ENCODE measurements around the gene FRRS1L. TPM values are rescaled to one million over a fixed set of nuclear protein-coding genes. Genes with fewer than 3 reads are reported as not detected.

FRRS1L gene
- total RNA-seq, 1 donor from 2014 or later: 1.0 TPM

GRCh38 chr9:109161471-109161870 lies 5.6 kb downstream of the FRRS1L start:
- peaks cover 0 to 10% (median 7%) of the 10 kb centered on the region in 3 donors for H3K9me3 ChIP-seq (ENCODE audit: control insufficient read depth in 3 of 3, low read length in 3 of 3)
- H3K4me3 ChIP-seq (ENCODE audit: low read length in 3 of 3): no peak overlapping the region
- no peaks in the 10 kb centered on the region for H3K4me1 ChIP-seq (ENCODE audit: control insufficient read depth in 3 of 3, insufficient read depth in 3 of 3, low read length in 3 of 3)
- H3K27me3 ChIP-seq (ENCODE audit: control insufficient read depth in 3 of 3, insufficient read depth in 3 of 3, low read length in 3 of 3): peaks cover 8 to 12% (median 11%) of the 10 kb centered on the region in 3 donors
- H3K27ac ChIP-seq (ENCODE audit: low read depth, low read length): no peak overlapping the region
- no peaks in the 10 kb centered on the region for H3K36me3 ChIP-seq (ENCODE audit: control insufficient read depth in 3 of 3, insufficient read depth in 3 of 3, low read length in 3 of 3)
- H3K9ac ChIP-seq (ENCODE audit: low read depth in 1 of 3, low read length in 3 of 3): no peak overlapping the region

DNA sequence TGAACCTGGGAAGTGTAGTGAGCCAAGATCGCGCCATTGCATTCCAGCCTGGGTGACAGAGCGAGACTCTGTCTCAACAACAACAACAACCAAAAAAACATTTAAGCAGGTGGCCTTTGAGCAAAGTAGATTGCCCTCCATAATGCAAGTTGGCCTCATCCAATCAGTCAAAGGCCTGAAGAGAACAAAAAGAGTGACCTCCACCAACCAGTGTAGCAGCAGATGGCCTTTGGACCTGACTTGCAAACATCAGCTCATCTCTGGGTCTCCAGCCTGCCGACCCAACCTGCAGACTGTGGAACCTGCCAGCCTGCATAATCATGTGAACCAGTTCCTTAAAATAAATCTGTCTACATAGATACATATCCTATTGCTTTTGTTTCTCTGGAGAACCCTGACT lies 7.5 kb downstream of the FRRS1L start:
- no peak overlapping the region for H3K27ac ChIP-seq (ENCODE audit: low read depth, low read length)
- no peak overlapping the region for H3K9ac ChIP-seq (ENCODE audit: low read depth in 1 of 3, low read length in 3 of 3)
- peaks cover 0 to 3% (median 0%) of the 10 kb centered on the region in 3 donors for H3K27me3 ChIP-seq (ENCODE audit: control insufficient read depth in 3 of 3, insufficient read depth in 3 of 3, low read length in 3 of 3)
- H3K9me3 ChIP-seq (ENCODE audit: control insufficient read depth in 3 of 3, low read length in 3 of 3): peaks cover 0 to 3% (median 0%) of the 10 kb centered on the region in 3 donors
- no peaks in the 10 kb centered on the region for H3K4me1 ChIP-seq (ENCODE audit: control insufficient read depth in 3 of 3, insufficient read depth in 3 of 3, low read length in 3 of 3)
- no peak overlapping the region for H3K4me3 ChIP-seq (ENCODE audit: low read length in 3 of 3)
- H3K36me3 ChIP-seq (ENCODE audit: control insufficient read depth in 3 of 3, insufficient read depth in 3 of 3, low read length in 3 of 3): no peaks in the 10 kb centered on the region

- no peaks in the 10 kb centered on the region for H3K4me1 ChIP-seq (ENCODE audit: control insufficient read depth in 3 of 3, insufficient read depth in 3 of 3, low read length in 3 of 3)
- H3K36me3 ChIP-seq (ENCODE audit: control insufficient read depth in 3 of 3, insufficient read depth in 3 of 3, low read length in 3 of 3): no peaks in the 10 kb centered on the region
- no peaks in the 10 kb centered on the region for H3K27me3 ChIP-seq (ENCODE audit: control insufficient read depth in 3 of 3, insufficient read depth in 3 of 3, low read length in 3 of 3)
- no peak overlapping the region for H3K27ac ChIP-seq (ENCODE audit: low read depth, low read length)
- H3K9me3 ChIP-seq (ENCODE audit: control insufficient read depth in 3 of 3, low read length in 3 of 3): peaks cover 0 to 5% (median 0%) of the 10 kb centered on the region in 3 donors
- no peak overlapping the region for H3K4me3 ChIP-seq (ENCODE audit: low read length in 3 of 3)
- H3K9ac ChIP-seq (ENCODE audit: low read depth in 1 of 3, low read length in 3 of 3): no peak overlapping the region
Observed at GRCh38 chr9:109158651-109159050, 8.4 kb downstream of the FRRS1L start.

DNA sequence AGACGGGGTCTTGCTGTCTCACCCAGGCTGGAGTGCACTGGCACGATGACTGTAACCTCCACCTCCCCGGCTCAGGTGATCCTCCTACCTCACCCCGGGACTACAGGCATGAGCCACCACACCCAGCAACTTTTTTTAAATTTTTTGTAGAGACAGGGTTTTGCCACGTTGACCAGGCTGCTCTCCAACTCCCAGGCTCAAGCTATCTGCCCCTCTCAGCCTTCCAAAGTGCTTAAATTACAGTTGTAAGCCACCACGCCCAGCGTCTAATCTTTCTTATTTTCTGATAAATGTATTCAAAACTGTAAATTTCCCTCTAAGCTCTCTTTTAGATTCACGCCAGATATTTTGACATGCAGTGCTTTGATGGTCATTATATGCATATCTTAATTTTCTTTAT lies 10.3 kb downstream of the FRRS1L start:
- H3K27me3 ChIP-seq (ENCODE audit: control insufficient read depth in 3 of 3, insufficient read depth in 3 of 3, low read length in 3 of 3): no peaks in the 10 kb centered on the region
- no peaks in the 10 kb centered on the region for H3K36me3 ChIP-seq (ENCODE audit: control insufficient read depth in 3 of 3, insufficient read depth in 3 of 3, low read length in 3 of 3)
- H3K9me3 ChIP-seq (ENCODE audit: control insufficient read depth in 3 of 3, low read length in 3 of 3): peaks cover 0 to 5% (median 0%) of the 10 kb centered on the region in 3 donors
- no peak overlapping the region for H3K9ac ChIP-seq (ENCODE audit: low read depth in 1 of 3, low read length in 3 of 3)
- H3K27ac ChIP-seq (ENCODE audit: low read depth, low read length): no peak overlapping the region
- H3K4me1 ChIP-seq (ENCODE audit: control insufficient read depth in 3 of 3, insufficient read depth in 3 of 3, low read length in 3 of 3): no peaks in the 10 kb centered on the region
- H3K4me3 ChIP-seq (ENCODE audit: low read length in 3 of 3): no peak overlapping the region

DNA sequence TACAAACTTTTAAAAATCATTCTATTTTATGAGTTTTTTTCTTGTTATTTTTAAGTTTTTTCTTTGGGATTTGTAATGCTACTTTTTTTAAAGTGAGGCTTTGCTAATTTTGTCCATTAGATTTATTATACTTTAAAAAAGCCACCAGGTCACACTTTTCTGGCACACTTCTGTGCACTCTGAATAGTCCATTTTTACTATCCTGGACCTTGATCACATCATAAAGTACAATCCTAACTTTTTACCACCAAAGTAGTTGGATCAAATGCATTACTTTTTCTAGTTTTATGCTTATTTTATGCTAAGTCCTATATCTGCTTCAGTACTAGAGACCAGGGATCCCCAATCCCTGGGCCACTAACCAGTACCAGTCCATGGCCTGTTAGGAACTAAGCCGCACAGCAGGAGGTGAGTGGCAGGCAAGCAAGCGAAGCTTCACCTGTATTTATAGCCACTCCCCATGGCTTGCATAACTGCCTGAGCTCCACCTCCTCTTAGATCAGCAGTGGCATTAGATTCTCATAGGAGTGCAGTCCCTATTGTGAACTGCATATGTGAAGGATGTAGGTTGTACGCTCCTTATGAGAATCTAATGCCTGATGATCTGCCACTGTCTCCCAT lies 16.0 kb downstream of the FRRS1L start:
- H3K27me3 ChIP-seq (ENCODE audit: control insufficient read depth in 3 of 3, insufficient read depth in 3 of 3, low read length in 3 of 3): no peaks in the 10 kb centered on the region
- no peaks in the 10 kb centered on the region for H3K4me1 ChIP-seq (ENCODE audit: control insufficient read depth in 3 of 3, insufficient read depth in 3 of 3, low read length in 3 of 3)
- no peaks in the 10 kb centered on the region for H3K36me3 ChIP-seq (ENCODE audit: control insufficient read depth in 3 of 3, insufficient read depth in 3 of 3, low read length in 3 of 3)
- no peak overlapping the region for H3K9ac ChIP-seq (ENCODE audit: low read depth in 1 of 3, low read length in 3 of 3)
- peaks cover 0 to 3% (median 0%) of the 10 kb centered on the region in 3 donors for H3K9me3 ChIP-seq (ENCODE audit: control insufficient read depth in 3 of 3, low read length in 3 of 3)
- H3K27ac ChIP-seq (ENCODE audit: low read depth, low read length): no peak overlapping the region
- H3K4me3 ChIP-seq (ENCODE audit: low read length in 3 of 3): no peak overlapping the region

- H3K4me3 ChIP-seq (ENCODE audit: low read length in 3 of 3): no peak overlapping the region
- no peaks in the 10 kb centered on the region for H3K4me1 ChIP-seq (ENCODE audit: control insufficient read depth in 3 of 3, insufficient read depth in 3 of 3, low read length in 3 of 3)
- no peak overlapping the region for H3K9ac ChIP-seq (ENCODE audit: low read depth in 1 of 3, low read length in 3 of 3)
- no peaks in the 10 kb centered on the region for H3K36me3 ChIP-seq (ENCODE audit: control insufficient read depth in 3 of 3, insufficient read depth in 3 of 3, low read length in 3 of 3)
- H3K9me3 ChIP-seq (ENCODE audit: control insufficient read depth in 3 of 3, low read length in 3 of 3): peaks cover 0 to 3% (median 0%) of the 10 kb centered on the region in 3 donors
- no peak overlapping the region for H3K27ac ChIP-seq (ENCODE audit: low read depth, low read length)
- H3K27me3 ChIP-seq (ENCODE audit: control insufficient read depth in 3 of 3, insufficient read depth in 3 of 3, low read length in 3 of 3): no peaks in the 10 kb centered on the region
Observed at GRCh38 chr9:109149722-109150121, 17.3 kb downstream of the FRRS1L start.

- no peaks in the 10 kb centered on the region for H3K27me3 ChIP-seq (ENCODE audit: control insufficient read depth in 3 of 3, insufficient read depth in 3 of 3, low read length in 3 of 3)
- H3K9me3 ChIP-seq (ENCODE audit: control insufficient read depth in 3 of 3, low read length in 3 of 3): peaks cover 0 to 3% (median 0%) of the 10 kb centered on the region in 3 donors
- H3K4me1 ChIP-seq (ENCODE audit: control insufficient read depth in 3 of 3, insufficient read depth in 3 of 3, low read length in 3 of 3): no peaks in the 10 kb centered on the region
- no peaks in the 10 kb centered on the region for H3K36me3 ChIP-seq (ENCODE audit: control insufficient read depth in 3 of 3, insufficient read depth in 3 of 3, low read length in 3 of 3)
- H3K27ac ChIP-seq (ENCODE audit: low read depth, low read length): no peak overlapping the region
- no peak overlapping the region for H3K9ac ChIP-seq (ENCODE audit: low read depth in 1 of 3, low read length in 3 of 3)
- H3K4me3 ChIP-seq (ENCODE audit: low read length in 3 of 3): no peak overlapping the region
Observed at GRCh38 chr9:109149089-109149488, 18.0 kb downstream of the FRRS1L start.

- no peaks in the 10 kb centered on the region for H3K4me1 ChIP-seq (ENCODE audit: control insufficient read depth in 3 of 3, insufficient read depth in 3 of 3, low read length in 3 of 3)
- H3K9me3 ChIP-seq (ENCODE audit: control insufficient read depth in 3 of 3, low read length in 3 of 3): no peaks in the 10 kb centered on the region
- H3K36me3 ChIP-seq (ENCODE audit: control insufficient read depth in 3 of 3, insufficient read depth in 3 of 3, low read length in 3 of 3): no peaks in the 10 kb centered on the region
- no peak overlapping the region for H3K27ac ChIP-seq (ENCODE audit: low read depth, low read length)
- no peak overlapping the region for H3K4me3 ChIP-seq (ENCODE audit: low read length in 3 of 3)
- no peaks in the 10 kb centered on the region for H3K27me3 ChIP-seq (ENCODE audit: control insufficient read depth in 3 of 3, insufficient read depth in 3 of 3, low read length in 3 of 3)
- H3K9ac ChIP-seq (ENCODE audit: low read depth in 1 of 3, low read length in 3 of 3): no peak overlapping the region
Observed at GRCh38 chr9:109145051-109145450, 22.0 kb downstream of the FRRS1L start.

DNA sequence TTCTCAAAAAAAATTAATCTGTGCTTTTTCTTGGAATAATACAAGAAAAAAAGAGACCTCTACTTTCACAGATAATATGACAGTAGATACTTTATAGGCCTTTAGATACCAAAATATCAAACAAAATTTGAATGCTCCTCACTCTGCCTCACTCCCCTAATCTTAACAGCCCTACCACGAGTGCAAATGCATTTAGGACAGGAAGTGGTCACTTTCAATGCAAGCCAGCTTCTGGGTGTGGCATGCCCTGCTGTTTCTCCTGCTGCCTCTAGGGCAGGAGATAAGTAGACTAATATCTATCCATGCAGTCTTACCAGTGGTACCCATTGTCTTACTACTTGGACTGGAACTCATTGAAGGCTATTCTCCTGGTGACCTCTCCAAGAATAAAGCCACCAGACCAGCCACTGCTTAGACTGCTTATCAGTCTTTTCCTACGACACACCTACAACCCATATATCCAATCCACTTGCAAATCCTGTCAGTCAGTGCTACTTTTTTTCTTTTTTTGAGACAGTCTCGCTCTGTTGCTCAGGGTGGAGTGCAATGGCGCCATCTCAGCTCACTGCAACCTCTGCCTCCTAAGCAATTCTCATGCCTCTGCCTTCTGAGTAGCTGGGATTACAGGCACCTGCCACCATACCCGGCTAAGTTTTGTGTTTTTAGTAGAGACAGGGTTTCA lies 23.0 kb downstream of the FRRS1L start:
- Histone ChIP-seq H3K27me3 (ENCODE audit: control insufficient read depth in 3 of 3, insufficient read depth in 3 of 3, low read length in 3 of 3) (no peaks in the 10 kb centered on the region), H3K9me3 (ENCODE audit: control insufficient read depth in 3 of 3, low read length in 3 of 3) (no peaks in the 10 kb centered on the region), H3K4me3 (ENCODE audit: low read length in 3 of 3) (no peak overlapping the region), H3K27ac (ENCODE audit: low read depth, low read length) (no peak overlapping the region), H3K4me1 (ENCODE audit: control insufficient read depth in 3 of 3, insufficient read depth in 3 of 3, low read length in 3 of 3) (no peaks in the 10 kb centered on the region), H3K36me3 (ENCODE audit: control insufficient read depth in 3 of 3, insufficient read depth in 3 of 3, low read length in 3 of 3) (no peaks in the 10 kb centered on the region), H3K9ac (ENCODE audit: low read depth in 1 of 3, low read length in 3 of 3) (no peak overlapping the region)

DNA sequence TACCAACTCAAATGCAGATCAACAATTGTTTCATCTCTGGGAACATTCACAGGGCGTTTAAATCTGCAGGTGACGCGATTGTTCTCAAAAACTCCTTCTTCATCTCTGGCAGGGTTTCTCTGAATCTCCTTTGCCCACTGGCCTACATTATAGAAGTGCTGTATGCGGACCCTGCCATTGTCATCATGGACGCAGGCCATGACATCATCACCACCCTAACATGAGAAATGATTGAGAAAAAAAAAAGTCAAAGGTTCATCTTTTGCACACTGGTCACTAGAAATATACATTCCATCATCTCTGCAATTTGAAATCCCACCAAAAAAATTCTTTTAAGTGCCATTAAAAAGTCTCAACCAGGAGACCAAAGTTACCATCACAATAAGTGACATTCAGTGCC lies 25.7 kb downstream of the FRRS1L start:
- Histone ChIP-seq H3K4me3 (ENCODE audit: low read length in 3 of 3) (no peak overlapping the region), H3K36me3 (ENCODE audit: control insufficient read depth in 3 of 3, insufficient read depth in 3 of 3, low read length in 3 of 3) (no peaks in the 10 kb centered on the region), H3K4me1 (ENCODE audit: control insufficient read depth in 3 of 3, insufficient read depth in 3 of 3, low read length in 3 of 3) (no peaks in the 10 kb centered on the region), H3K9ac (ENCODE audit: low read depth in 1 of 3, low read length in 3 of 3) (no peak overlapping the region), H3K9me3 (ENCODE audit: control insufficient read depth in 3 of 3, low read length in 3 of 3) (no peaks in the 10 kb centered on the region), H3K27me3 (ENCODE audit: control insufficient read depth in 3 of 3, insufficient read depth in 3 of 3, low read length in 3 of 3) (no peaks in the 10 kb centered on the region), H3K27ac (ENCODE audit: low read depth, low read length) (no peak overlapping the region)

Measured in skeletal muscle tissue (tissue), 4 donors.